Measurements from ENCODE around the gene FKBP4. TPM values are rescaled to one million over a fixed set of nuclear protein-coding genes. Genes with fewer than 3 reads are reported as not detected.

Gene FKBP4
- total and polyA plus RNA-seq, 9 of the 15 experiments (the other 6 are each of a cell fraction or from before 2014, with no cell fraction given): 16.3 to 154 (median 90.1) TPM

DNA sequence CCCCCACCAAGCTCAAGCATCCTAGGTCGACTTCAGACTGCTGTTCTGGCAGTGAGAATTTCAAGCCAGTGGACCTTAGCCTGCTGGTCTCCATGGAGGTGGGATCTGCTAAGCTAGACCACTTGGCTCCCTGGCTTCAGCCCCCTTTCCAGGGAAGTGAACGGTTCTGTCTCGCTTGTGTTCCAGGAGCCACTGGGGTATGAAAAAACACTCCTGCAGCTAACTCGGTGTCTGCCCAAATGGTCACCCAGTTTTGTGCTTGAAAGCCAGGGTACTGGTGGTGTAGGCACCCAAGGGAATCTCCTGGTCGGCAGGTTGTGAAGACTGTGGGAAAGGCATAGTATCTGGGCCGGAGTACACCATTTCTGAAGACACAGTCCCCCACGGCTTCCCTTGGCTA lies 44.6 kb upstream of the FKBP4 start:
- peaks cover 0 to 9% of the 10 kb centered on the region in 2 experiments; a peak in 1 of 5 replicates for H3K4me1 ChIP-seq (replicated peaks in 1 of 2; ENCODE audit: control insufficient read depth in 2 of 2, insufficient read depth in 2 of 2, low read length in 2 of 2)
- DNase-seq (ENCODE audit: extremely low read depth in 1 of 4, low spot score in 3 of 4) (no peak), FAIRE-seq (no peak), ATAC-seq (no peak)
- ChIA-PET POLR2A (no interaction called here), CTCF (ENCODE audit: low intra/inter-chr PET ratio) (no interaction called here)
- no TSS peak for BruUV-seq (replicated peaks)
- H4K20me1 ChIP-seq (replicated peaks; ENCODE audit: control insufficient read depth, insufficient read depth, low read length): no peaks in the 10 kb centered on the region
- no peaks in the 10 kb centered on the region for H3K79me2 ChIP-seq (ENCODE audit: control insufficient read depth, insufficient read depth, low read length)
- H3K4me3 ChIP-seq: no peak overlapping the region
- H3K4me2 ChIP-seq (ENCODE audit: insufficient read depth, low read length): no peak overlapping the region
- intact Hi-C loops (cut with micrococcal nuclease) (no loop called here), in situ Hi-C loops (cut with MboI) (no loop called here)
- no peaks in the 10 kb centered on the region for H3K36me3 ChIP-seq (ENCODE audit: control insufficient read depth, insufficient read depth, low read length)
- H3K27me3 ChIP-seq (ENCODE audit: control insufficient read depth in 2 of 2, insufficient read depth in 2 of 2, low read length in 2 of 2): no peaks in the 10 kb centered on the region
- no peak overlapping the region for H3K9ac ChIP-seq (ENCODE audit: insufficient read depth in 1 of 2, low read depth in 2 of 2, low read length in 2 of 2)
- H3K9me1 ChIP-seq (ENCODE audit: control insufficient read depth, insufficient read depth, low read length): no peaks in the 10 kb centered on the region
- H3K27ac ChIP-seq (ENCODE audit: extremely low read depth, low read depth, low read length): no peak overlapping the region
- no peaks in the 10 kb centered on the region for H3K9me3 ChIP-seq (replicated peaks; ENCODE audit: control insufficient read depth, insufficient read depth, low read depth, low read length)
- no peak overlapping the region for H2AFZ ChIP-seq (ENCODE audit: low read depth, low read length)
- WGBS (ENCODE audit: insufficient coverage, low coverage, missing lambda C conversion rate): 3% methylated on average over 7 of the region's 7 CpGs
- TF ChIP-seq MYNN (IDR thresholded peaks at IDR 0.05): no peak
- no peak for TF ChIP-seq MYNN (CRISPR knock-in tag; IDR thresholded peaks at IDR 0.05)
- TF ChIP-seq HDAC3 (IDR thresholded peaks at IDR 0.05; ENCODE audit: borderline replicate concordance, partially characterized antibody): no peak
- no peak for TF ChIP-seq ZSCAN29 (IDR thresholded peaks at IDR 0.05)
- TF ChIP-seq, protein P1, sequence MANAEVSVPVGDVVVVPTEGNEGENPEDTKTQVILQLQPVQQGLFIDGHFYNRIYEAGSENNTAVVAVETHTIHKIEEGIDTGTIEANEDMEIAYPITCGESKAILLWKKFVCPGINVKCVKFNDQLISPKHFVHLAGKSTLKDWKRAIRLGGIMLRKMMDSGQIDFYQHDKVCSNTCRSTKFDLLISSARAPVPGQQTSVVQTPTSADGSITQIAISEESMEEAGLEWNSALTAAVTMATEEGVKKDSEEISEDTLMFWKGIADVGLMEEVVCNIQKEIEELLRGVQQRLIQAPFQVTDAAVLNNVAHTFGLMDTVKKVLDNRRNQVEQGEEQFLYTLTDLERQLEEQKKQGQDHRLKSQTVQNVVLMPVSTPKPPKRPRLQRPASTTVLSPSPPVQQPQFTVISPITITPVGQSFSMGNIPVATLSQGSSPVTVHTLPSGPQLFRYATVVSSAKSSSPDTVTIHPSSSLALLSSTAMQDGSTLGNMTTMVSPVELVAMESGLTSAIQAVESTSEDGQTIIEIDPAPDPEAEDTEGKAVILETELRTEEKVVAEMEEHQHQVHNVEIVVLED (CRISPR knock-in tag; IDR thresholded peaks at IDR 0.05): no peak
- TF ChIP-seq, protein P2, sequence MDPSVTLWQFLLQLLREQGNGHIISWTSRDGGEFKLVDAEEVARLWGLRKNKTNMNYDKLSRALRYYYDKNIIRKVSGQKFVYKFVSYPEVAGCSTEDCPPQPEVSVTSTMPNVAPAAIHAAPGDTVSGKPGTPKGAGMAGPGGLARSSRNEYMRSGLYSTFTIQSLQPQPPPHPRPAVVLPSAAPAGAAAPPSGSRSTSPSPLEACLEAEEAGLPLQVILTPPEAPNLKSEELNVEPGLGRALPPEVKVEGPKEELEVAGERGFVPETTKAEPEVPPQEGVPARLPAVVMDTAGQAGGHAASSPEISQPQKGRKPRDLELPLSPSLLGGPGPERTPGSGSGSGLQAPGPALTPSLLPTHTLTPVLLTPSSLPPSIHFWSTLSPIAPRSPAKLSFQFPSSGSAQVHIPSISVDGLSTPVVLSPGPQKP (CRISPR knock-in tag; IDR thresholded peaks at IDR 0.05): no peak
- no peak for TF ChIP-seq MEIS2 (IDR thresholded peaks at IDR 0.05; ENCODE audit: partially characterized antibody)
- no peak for TF ChIP-seq CCNT2 (IDR thresholded peaks at IDR 0.05; ENCODE audit: borderline replicate concordance, extremely low read depth, insufficient read length, low read depth, low read length)
- TF ChIP-seq ZFPM2 (CRISPR knock-in tag; IDR thresholded peaks at IDR 0.05): no peak
- no peak for TF ChIP-seq TGIF2 (CRISPR knock-in tag; IDR thresholded peaks at IDR 0.05)
- TF ChIP-seq, protein P3, sequence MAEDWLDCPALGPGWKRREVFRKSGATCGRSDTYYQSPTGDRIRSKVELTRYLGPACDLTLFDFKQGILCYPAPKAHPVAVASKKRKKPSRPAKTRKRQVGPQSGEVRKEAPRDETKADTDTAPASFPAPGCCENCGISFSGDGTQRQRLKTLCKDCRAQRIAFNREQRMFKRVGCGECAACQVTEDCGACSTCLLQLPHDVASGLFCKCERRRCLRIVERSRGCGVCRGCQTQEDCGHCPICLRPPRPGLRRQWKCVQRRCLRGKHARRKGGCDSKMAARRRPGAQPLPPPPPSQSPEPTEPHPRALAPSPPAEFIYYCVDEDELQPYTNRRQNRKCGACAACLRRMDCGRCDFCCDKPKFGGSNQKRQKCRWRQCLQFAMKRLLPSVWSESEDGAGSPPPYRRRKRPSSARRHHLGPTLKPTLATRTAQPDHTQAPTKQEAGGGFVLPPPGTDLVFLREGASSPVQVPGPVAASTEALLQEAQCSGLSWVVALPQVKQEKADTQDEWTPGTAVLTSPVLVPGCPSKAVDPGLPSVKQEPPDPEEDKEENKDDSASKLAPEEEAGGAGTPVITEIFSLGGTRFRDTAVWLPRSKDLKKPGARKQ (CRISPR knock-in tag; IDR thresholded peaks at IDR 0.05): no peak
